Pancreas (tissue), 10 donors: ENCODE results near the gene MANSC4. TPM values are rescaled to one million over a fixed set of nuclear protein-coding genes. Genes with fewer than 3 reads are reported as not detected.
A peak's percentile ranks its signal among the peaks of the same experiment; 100 is the strongest.

ENCODE experiments used
- ATAC-seq, 4 donors: fragments of 200-7000 bp; cut with Tn5 transposase; one replicate each; pipeline versions ENCODE4 v1.8.0 to v1.9.1; 2020; ENCODE audit warnings: mild to moderate bottlenecking in 4 of 4, moderate library complexity in 4 of 4
- DNase-seq, 6 donors: peaks; one replicate each; pipeline ENCODE4 v3.0.0-alpha.2; 2020
- FAIRE-seq: peaks from 2 replicates; lab custom pipeline; 2012; peaks lifted over from hg19 to GRCh38; lab: Jason Lieb, UNC
- H3K27ac ChIP-seq, 4 donors: fragments of 200-600 bp; sonication (generic); 1 replicate in 3 of 4; 2 replicates in 1 of 4; pipeline versions ENCODE4 v1.5.0 to v1.8.0; 2020
- H3K27me3 ChIP-seq, 4 donors: fragments of 200-600 bp; one replicate each; pipeline ENCODE4 v1.8.0; 2021
- H3K36me3 ChIP-seq, 3 donors: fragments of 200-600 bp; sonication (generic) in 1 of 3; one replicate each; pipeline versions ENCODE4 v1.5.0 to v1.8.0; 2020 to 2021
- H3K4me1 ChIP-seq, 3 donors: fragments of 200-600 bp; one replicate each; pipeline ENCODE4 v1.8.0; 2021
- H3K4me3 ChIP-seq, 4 donors: fragments of 200-600 bp; sonication (generic) in 2 of 4; one replicate each; pipeline versions ENCODE4 v1.5.0 to v1.8.0; 2020 to 2021
- H3K9me3 ChIP-seq, 4 donors: fragments of 200-600 bp; one replicate each; pipeline ENCODE4 v1.8.0; 2021
- WGBS, 2 donors: extraction: QIAGEN DNeasy Blood & Tissue Kit; methylation state at CpG; one replicate each; pipeline ENCODE4 v1.1.7; 2013; 5-methylcytosine and 5-hydroxymethylcytosine counted together
- intact Hi-C, 3 donors: fragments of 100-400 bp; cut with DNase I; formaldehyde crosslinking; loops; one replicate each; pipeline versions ENCODE4 v1.11.1 to v1.14.2; 2022
- polyA plus RNA-seq, 2 donors: library from polyadenylated mRNA; stranded (reverse); fragments of 200-250 nt; gene quantifications; one replicate each; pipeline ENCODE4 v1.2.3, GENCODE V29; 2013
- total RNA-seq, 6 donors: library from RNA; stranded (reverse); fragmentation: NEBNext Ultra II Directional in 4 of 6; extraction: Animal tissue kit (Norgen Biotek cat#: 25700) in 4 of 6; gene quantifications; one replicate each; pipeline versions ENCODE4 v1.2.1 to v1.2.4, GENCODE V29; 2021 to 2023
- TF ChIP-seq, protein P1 (sequence below), 4 donors: fragments of 200-600 bp; sonication (generic) in 3 of 4; IDR thresholded peaks; one replicate each; pipeline versions ENCODE4 v1.5.0 to v1.8.0; 2021; ENCODE audit warnings: antibody characterized with exemption in 4 of 4
- donor health status: healthy with polysubstance abuse.
- donor health status: DM: no; HTN: no; CAD: no; lungs with moderate emphysema.
- donor health status: DM: no; HTN: no; CAD: no.
- donor health status: control.
- donor health status: control.
- donor health status: Bipolar disorder and iron deficiency.
- donor health status: DM: yes; HTN: yes; CAD: no.
- donor health status: DM: no; HTN: no; CAD: no.
- donor health status: DM: no; HTN: no; CAD: no.
- donor health status: DM: yes; HTN: yes; CAD: no.

The MANSC4 gene
- total and polyA plus RNA-seq, 8 donors: 0.19 to 2.3 (median 0.23) TPM; not detected in 5

DNA sequence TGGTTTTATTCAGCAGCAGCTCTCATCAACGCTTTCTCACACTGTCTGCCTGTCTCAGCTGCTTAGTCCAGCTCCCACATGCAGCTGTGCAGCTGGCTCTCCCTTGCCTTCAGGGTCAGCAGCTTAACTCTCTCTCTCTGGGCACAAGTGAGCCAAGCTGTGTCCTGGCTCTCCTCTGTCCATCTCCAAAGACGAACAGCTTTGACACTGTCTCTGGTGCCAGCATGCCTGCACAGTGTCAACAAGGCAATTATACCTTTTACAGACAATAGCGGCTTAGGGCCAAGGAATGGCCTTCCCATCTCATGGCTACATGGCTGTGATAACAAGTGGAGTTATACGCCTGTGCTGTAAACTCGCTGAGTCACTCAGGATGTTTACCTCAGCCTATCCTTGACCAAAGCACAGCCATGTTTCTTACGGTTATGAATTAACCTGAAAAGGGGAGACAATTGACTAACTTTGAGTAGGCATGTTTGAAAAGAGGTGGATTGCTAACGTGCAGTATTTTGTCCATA lies 38.4 kb upstream of the MANSC4 start:
- intact Hi-C loops: loop anchor here in 1 of 3 donors (10.0 kb wide), 1 partner anchor 84 kb away; no protein-coding TSS in a partner anchor
- H3K4me1 ChIP-seq: peaks cover 0 to 11% (median 8%) of the 10 kb centered on the region in 3 donors
- peak overlapping the region in 2 of 4 donors; percentile 31 for H3K27ac ChIP-seq
- TF ChIP-seq, protein P1, sequence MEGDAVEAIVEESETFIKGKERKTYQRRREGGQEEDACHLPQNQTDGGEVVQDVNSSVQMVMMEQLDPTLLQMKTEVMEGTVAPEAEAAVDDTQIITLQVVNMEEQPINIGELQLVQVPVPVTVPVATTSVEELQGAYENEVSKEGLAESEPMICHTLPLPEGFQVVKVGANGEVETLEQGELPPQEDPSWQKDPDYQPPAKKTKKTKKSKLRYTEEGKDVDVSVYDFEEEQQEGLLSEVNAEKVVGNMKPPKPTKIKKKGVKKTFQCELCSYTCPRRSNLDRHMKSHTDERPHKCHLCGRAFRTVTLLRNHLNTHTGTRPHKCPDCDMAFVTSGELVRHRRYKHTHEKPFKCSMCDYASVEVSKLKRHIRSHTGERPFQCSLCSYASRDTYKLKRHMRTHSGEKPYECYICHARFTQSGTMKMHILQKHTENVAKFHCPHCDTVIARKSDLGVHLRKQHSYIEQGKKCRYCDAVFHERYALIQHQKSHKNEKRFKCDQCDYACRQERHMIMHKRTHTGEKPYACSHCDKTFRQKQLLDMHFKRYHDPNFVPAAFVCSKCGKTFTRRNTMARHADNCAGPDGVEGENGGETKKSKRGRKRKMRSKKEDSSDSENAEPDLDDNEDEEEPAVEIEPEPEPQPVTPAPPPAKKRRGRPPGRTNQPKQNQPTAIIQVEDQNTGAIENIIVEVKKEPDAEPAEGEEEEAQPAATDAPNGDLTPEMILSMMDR (IDR thresholded peaks at IDR 0.05): no peak
- H3K36me3 ChIP-seq: no peaks in the 10 kb centered on the region
- peak in 3 of 4 donors; percentile 60 to 78 (median 76) for ATAC-seq
- DNase-seq: peak in 3 of 6 donors; percentile 23 to 29 (median 25)
- H3K9me3 ChIP-seq: no peaks in the 10 kb centered on the region
- FAIRE-seq: no peak
- no peaks in the 10 kb centered on the region for H3K27me3 ChIP-seq
- H3K4me3 ChIP-seq: no peak overlapping the region
- WGBS, 2 donors: 29 to 52% methylated on average over 7 of the region's 7 CpGs

DNA sequence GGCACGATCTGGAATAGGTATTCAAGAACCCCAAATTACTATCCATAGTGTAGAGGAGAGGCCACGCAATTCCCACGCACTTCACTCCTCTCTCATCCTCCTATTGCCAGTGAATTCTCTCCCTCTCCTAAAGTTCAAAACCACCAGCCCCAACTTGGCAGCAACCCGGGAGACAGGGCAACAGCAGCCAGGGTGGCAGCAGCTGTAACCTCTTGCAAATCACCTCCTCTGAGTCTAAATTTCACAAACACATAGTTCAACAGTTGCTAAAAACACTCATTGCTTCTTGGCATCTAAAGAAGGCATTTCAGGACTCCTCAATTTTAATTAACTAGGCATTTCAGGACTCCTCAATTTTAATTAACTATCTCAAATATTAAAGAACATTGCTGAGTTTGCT lies 37.7 kb upstream of the MANSC4 start:
- H3K9me3 ChIP-seq: no peaks in the 10 kb centered on the region
- intact Hi-C loops: loop anchor here in 1 of 3 donors (10.0 kb wide), 1 partner anchor 83 kb away; no protein-coding TSS in a partner anchor
- H3K27ac ChIP-seq: peak overlapping the region in 2 of 4 donors; percentile 31
- FAIRE-seq: no peak
- DNase-seq: no peak
- ATAC-seq: no peak
- TF ChIP-seq, protein P1 (IDR thresholded peaks at IDR 0.05): no peak
- H3K27me3 ChIP-seq: no peaks in the 10 kb centered on the region
- WGBS, 2 donors: 70 to 80% methylated on average over 4 of the region's 4 CpGs
- no peak overlapping the region for H3K4me3 ChIP-seq
- H3K4me1 ChIP-seq: peaks cover 0 to 11% (median 8%) of the 10 kb centered on the region in 3 donors
- no peaks in the 10 kb centered on the region for H3K36me3 ChIP-seq

DNA sequence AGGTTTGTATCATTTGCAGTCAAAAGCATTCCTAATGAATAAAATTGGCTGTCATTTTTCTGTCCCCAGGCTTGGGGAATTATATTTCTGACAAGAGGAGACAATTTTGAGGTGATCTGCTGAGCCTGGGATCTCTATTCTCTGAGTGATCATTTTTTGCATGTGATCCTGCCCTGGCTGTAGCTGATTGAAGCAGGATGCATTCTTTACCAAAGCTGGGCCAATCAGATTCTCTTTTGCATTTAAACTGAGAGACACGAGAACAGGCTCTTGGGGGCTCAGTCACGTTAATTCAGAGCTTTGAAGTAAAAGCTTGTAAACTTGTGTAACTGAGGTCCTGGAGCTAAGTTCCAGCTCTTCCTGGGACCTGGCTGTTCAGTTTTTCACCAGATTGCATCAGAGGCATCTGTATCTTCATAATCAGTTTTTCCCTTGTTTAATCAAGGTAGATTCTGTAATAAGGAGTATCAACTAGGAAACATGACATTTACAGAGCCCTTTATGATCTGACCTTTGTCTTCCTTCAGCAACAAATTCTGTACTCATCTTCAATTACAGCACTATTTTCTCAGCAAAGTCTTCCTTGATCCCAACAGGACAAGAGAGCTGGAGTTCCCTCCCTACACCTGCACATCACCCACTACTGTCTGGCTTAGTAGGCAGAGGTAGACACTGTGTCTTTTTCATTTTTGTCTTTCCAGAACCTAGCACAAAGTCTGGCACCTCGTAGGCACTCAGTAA lies 35.0 kb upstream of the MANSC4 start:
- TF ChIP-seq, protein P1 (IDR thresholded peaks at IDR 0.05): no peak
- DNase-seq: no peak
- peaks cover 0 to 8% (median 0%) of the 10 kb centered on the region in 3 donors for H3K4me1 ChIP-seq
- 49 to 56% methylated on average over 3 of the region's 3 CpGs for WGBS, 2 donors
- no peak overlapping the region for H3K4me3 ChIP-seq
- H3K27ac ChIP-seq: no peak overlapping the region
- no peak for FAIRE-seq
- no peaks in the 10 kb centered on the region for H3K9me3 ChIP-seq
- intact Hi-C loops: loop anchor here in 1 of 3 donors (10.0 kb wide), 1 partner anchor 80 kb away; no protein-coding TSS in a partner anchor
- no peaks in the 10 kb centered on the region for H3K36me3 ChIP-seq
- no peak for ATAC-seq
- H3K27me3 ChIP-seq: no peaks in the 10 kb centered on the region

DNA sequence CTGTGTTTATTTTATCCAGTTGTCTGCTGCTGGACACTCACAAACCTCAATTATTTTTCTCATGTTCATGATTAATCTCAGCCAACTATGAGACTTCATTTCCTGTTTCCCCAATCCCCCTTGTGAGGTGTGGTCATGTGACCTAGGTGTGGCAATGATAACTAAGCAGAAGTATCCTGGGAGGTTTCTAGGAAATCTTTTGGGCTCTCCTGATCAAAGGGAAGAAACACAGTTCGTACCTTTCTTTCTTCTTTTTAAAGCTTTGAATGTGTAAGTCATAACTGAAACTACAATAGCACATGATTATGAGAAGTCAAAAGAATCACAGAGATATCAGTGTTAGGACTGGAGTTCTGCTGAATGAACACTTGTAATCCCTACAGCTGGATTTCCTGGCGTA lies 34.4 kb upstream of the MANSC4 start:
- ATAC-seq: no peak
- TF ChIP-seq, protein P1 (IDR thresholded peaks at IDR 0.05): no peak
- H3K27ac ChIP-seq: no peak overlapping the region
- H3K36me3 ChIP-seq: no peaks in the 10 kb centered on the region
- intact Hi-C loops: loop anchor here in 1 of 3 donors (10.0 kb wide), 1 partner anchor 80 kb away; no protein-coding TSS in a partner anchor
- 66 to 67% methylated on average over 2 of the region's 2 CpGs for WGBS, 2 donors
- no peak for FAIRE-seq
- H3K27me3 ChIP-seq: no peaks in the 10 kb centered on the region
- no peaks in the 10 kb centered on the region for H3K9me3 ChIP-seq
- H3K4me3 ChIP-seq: no peak overlapping the region
- no peak for DNase-seq
- peaks cover 0 to 8% (median 0%) of the 10 kb centered on the region in 3 donors for H3K4me1 ChIP-seq
